Astrocyte of the cerebellum (primary cell): Measurements from ENCODE around the gene NFATC2.

Source experiments
- DNase-seq: peaks from one replicate; pipeline ENCODE4 v3.0.0-alpha.2; 2011; ENCODE audit warnings: low read depth
- H3K4me3 ChIP-seq: 2 replicates; pipeline ENCODE4 v1.5.1; 2011; ENCODE audit warnings: mild to moderate bottlenecking, low read depth, low read length, moderate library complexity
- CTCF ChIP-seq: IDR thresholded peaks from 2 replicates; pipeline ENCODE4 v1.5.1; 2012; ENCODE audit warnings: low read length, low read depth, moderate library complexity, mild to moderate bottlenecking; ENCODE audit errors: missing control alignments
- in situ Hi-C: cut with HindIII; loops from 2 replicates; pipeline ENCODE4 v1.10.0; 2017; ENCODE audit warnings: low sequenced_read_pairs

Gene NFATC2

DNA sequence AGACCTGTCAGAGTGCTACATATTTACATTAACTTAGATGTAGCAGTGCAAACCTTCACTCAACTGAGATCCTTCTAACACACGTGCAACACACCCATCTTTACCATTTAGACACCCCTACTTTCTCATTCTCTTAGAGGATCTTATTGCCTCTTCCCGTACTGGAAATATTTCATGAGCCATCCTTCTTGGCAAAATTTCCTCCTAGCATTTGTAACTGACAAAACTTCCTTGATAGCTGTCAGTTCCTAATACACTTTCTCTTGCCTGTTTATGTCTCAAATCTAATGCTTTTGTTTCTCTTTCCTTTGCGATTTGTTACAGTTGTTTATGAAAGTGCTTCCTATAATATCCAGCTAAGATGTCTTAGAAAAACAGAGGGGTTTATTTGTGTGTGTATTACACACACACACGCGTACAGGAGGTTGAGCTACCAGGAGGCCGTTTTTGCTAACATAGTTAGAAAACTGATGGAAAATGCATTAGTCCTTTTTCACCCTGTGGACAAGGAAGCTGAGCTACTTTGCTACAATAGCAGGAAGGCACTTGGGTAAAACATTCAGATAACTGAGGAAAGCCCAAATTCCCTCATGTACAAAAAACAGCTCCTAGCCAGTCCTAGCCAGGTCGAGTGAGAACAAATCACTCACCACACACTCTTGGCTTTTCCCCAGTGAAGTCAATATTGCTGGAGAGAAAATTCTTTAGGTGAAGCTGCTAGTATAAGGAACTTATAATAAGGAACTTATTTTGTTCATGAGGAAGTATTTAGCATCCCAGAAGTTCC is 153.6 kb downstream of the NFATC2 start:
- no peak for TF ChIP-seq CTCF
- no peak overlapping the region for H3K4me3 ChIP-seq
- DNase-seq, result no peak
- in situ Hi-C loops, result no loop called here

DNA sequence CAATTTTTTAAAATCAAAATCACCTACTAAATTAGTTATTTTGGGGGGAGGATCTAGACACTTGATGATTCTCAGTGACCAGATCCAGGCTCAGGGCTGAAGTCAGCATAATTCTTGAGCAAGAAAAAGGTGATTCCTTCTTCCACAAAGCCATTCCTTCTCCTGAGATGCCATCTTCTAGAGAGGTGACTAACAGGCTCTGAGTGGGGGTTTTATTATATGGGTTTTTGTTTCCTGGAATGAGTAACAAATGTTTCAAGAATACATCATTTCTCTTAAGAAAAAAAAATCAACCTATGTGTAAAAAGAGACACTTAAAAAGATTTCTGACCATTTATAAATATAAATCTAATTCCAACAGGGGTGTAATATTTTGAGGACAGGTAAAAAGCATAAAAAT is 154.3 kb downstream of the NFATC2 start:
- in situ Hi-C loops, result no loop called here
- no peak overlapping the region for H3K4me3 ChIP-seq
- DNase-seq, result no peak
- no peak for TF ChIP-seq CTCF

- no peak for TF ChIP-seq CTCF
- no peak for DNase-seq
- no peak overlapping the region for H3K4me3 ChIP-seq
- in situ Hi-C loops, result no loop called here
Observed at GRCh38 chr20:51387125-51387875, 155.2 kb downstream of the NFATC2 start.

DNA sequence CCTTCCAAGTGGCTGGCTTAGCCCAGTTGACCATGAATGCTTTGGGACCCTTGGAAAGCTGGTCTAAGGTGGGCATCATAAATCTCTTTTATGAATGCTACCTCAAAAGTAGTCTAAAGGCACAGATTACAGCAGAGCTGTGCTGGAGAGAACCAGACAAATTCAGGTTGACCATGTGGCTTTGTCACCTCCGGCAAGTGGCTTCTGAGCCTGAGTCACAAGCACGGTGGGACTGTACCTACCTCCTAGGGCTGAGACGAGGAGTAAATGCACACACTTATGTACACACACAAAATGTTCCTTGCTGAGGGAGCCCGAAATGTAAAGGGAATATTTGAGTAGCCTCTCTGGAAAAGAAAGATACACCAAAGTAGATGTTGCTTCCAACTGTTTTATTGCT is 155.9 kb downstream of the NFATC2 start:
- no peak for DNase-seq
- no peak for TF ChIP-seq CTCF
- H3K4me3 ChIP-seq, result no peak overlapping the region
- in situ Hi-C loops, result no loop called here

- no peak overlapping the region for H3K4me3 ChIP-seq
- in situ Hi-C loops, result no loop called here
- no peak for DNase-seq
- TF ChIP-seq CTCF, result peak; percentile 75
Observed at GRCh38 chr20:51385646-51386530, 156.6 kb downstream of the NFATC2 start.

- no peak for TF ChIP-seq CTCF
- H3K4me3 ChIP-seq, result no peak overlapping the region
- DNase-seq, result no peak
- in situ Hi-C loops, result no loop called here
Observed at GRCh38 chr20:51384875-51385274, 157.6 kb downstream of the NFATC2 start.
